Diencephalon (tissue), 1 donor: ENCODE measurements around the gene MGP. TPM values are rescaled to one million over a fixed set of nuclear protein-coding genes. Genes with fewer than 3 reads are reported as not detected.

Source experiments
- total RNA-seq: library from RNA; depleted of rRNA; stranded (reverse); fragments of >200 nt; gene quantifications from one replicate; pipeline ENCODE4 v1.2.3, GENCODE V29; 2014

The MGP gene
- total RNA-seq = 3.0 TPM

GRCh38 chr12:14885718-14886221 lies at the start of gene MGP:
TSS of gene MGP (minus strand) at chr12:14885854. CDS start at chr12:14885791, 63 bp downstream.

GRCh38 chr12:14843425-14843887 lies 42.2 kb downstream of the MGP start, which contains the start of gene ART4:
TSS of gene ART4 (minus strand) at chr12:14843526. CDS start at chr12:14843113, 413 bp downstream.

Other genes starting within 250 kb of the MGP start
- not detected for gene GUCY2C, start 189.3 kb downstream of the MGP start, total RNA-seq
- 28.4 TPM for gene WBP11, start 82.4 kb downstream of the MGP start, total RNA-seq
- 3.7 TPM for gene C12orf60, start 82.2 kb downstream of the MGP start, total RNA-seq
- not detected for gene SMCO3, start 71.7 kb downstream of the MGP start, total RNA-seq
- gene ART4, start 42.3 kb downstream of the MGP start, total RNA-seq = 0.46 TPM
- gene ERP27, start 52.7 kb upstream of the MGP start, total RNA-seq = 0.46 TPM
- gene ARHGDIB, start 75.7 kb upstream of the MGP start, total RNA-seq = 19.4 TPM
- gene PDE6H, start 87.2 kb upstream of the MGP start, total RNA-seq = not detected